Peyer's patch (tissue), 4 donors: ENCODE results near the gene NUDT16L1. TPM values are rescaled to one million over a fixed set of nuclear protein-coding genes. Genes with fewer than 3 reads are reported as not detected.

Experiments used
- DNase-seq, 3 donors: peaks; one replicate each; pipeline ENCODE4 v3.0.0-alpha.2; 2017 to 2019
- H3K27ac ChIP-seq, 4 donors: fragments of 200-600 bp; sonication (generic); one replicate each; pipeline ENCODE4 v1.5.1; 2016 to 2019
- H3K27me3 ChIP-seq, 2 donors: fragments of 200-600 bp; sonication (generic); one replicate each; pipeline ENCODE4 v1.5.1; 2019
- H3K36me3 ChIP-seq, 3 donors: fragments of 200-600 bp; sonication (generic); one replicate each; pipeline ENCODE4 v1.5.1; 2016 to 2019
- H3K4me1 ChIP-seq, 4 donors: fragments of 200-600 bp; sonication (generic); one replicate each; pipeline ENCODE4 v1.5.1; 2016 to 2019
- H3K4me3 ChIP-seq, 4 donors: fragments of 200-600 bp; sonication (generic); 1 replicate in 3 of 4; 2 replicates in 1 of 4; pipeline ENCODE4 v1.5.1; 2016 to 2019; ENCODE audit warnings: mild to moderate bottlenecking in 1 of 4
- H3K9me3 ChIP-seq, 4 donors: fragments of 200-600 bp; sonication (generic); one replicate each; pipeline ENCODE4 v1.5.1; 2016 to 2019; ENCODE audit warnings: mild to moderate bottlenecking in 1 of 4
- POLR2A ChIP-seq, 2 donors: fragments of 450-650 bp; IDR thresholded peaks; one replicate each; pipeline ENCODE4 v1.5.1; 2017; ENCODE audit warnings: antibody characterized with exemption in 2 of 2, mild to moderate bottlenecking in 2 of 2, moderate library complexity in 2 of 2
- total RNA-seq, 4 donors: library from RNA; depleted of rRNA; stranded (reverse); fragments of >200 nt; gene quantifications; one replicate each; pipeline ENCODE4 v1.1.0, GENCODE V29; 2016
- TF ChIP-seq, protein P1 (sequence below), 6 experiments: fragments of 450-650 bp in 4 of 6; fragments of 200-600 bp in 2 of 6; sonication (generic) in 1 of 6; IDR thresholded peaks; one replicate each; pipeline ENCODE4 v1.5.1; 2017 to 2019; ENCODE audit warnings: antibody characterized with exemption in 6 of 6, mild to moderate bottlenecking in 3 of 6, moderate library complexity in 1 of 6

NUDT16L1 gene
- total RNA-seq, 4 donors from 2014 or later = 19.0 to 53.6 (median 40.1) TPM

DNA sequence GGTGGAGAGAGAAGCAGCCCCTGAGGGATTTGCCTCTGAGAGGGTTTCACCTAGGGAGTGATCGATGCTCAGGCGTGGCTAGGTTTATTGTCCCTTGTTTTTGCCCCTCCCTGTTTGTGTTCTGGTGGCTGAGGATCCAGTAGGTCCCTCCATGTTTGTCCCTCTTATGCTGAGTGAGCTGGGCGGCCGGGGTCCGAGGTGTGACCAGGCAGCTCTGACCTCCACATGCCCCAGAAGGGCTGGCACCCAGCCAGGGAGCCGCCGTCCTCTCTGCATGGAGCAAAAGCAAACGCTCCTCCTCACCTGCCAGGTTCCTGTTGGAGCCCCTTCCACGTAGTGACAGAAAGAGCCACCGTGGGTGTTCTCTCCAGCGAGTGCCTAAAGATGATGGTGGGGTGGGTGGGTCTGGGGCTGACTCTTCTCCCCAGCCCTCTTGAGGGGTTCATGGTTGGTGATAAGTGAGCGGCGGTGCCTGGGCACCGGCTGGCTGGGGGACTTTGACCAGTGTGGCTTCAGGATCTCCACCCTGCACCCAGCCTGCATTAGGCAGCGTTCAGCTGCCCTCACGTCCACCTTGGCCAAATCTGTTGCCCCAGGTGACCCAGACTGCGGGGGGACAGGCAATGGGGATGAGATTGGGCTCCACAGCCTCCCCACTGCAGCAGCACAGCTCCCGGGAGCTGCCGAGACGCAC lies 14.1 kb upstream of the NUDT16L1 start:
- TF ChIP-seq, protein P1, sequence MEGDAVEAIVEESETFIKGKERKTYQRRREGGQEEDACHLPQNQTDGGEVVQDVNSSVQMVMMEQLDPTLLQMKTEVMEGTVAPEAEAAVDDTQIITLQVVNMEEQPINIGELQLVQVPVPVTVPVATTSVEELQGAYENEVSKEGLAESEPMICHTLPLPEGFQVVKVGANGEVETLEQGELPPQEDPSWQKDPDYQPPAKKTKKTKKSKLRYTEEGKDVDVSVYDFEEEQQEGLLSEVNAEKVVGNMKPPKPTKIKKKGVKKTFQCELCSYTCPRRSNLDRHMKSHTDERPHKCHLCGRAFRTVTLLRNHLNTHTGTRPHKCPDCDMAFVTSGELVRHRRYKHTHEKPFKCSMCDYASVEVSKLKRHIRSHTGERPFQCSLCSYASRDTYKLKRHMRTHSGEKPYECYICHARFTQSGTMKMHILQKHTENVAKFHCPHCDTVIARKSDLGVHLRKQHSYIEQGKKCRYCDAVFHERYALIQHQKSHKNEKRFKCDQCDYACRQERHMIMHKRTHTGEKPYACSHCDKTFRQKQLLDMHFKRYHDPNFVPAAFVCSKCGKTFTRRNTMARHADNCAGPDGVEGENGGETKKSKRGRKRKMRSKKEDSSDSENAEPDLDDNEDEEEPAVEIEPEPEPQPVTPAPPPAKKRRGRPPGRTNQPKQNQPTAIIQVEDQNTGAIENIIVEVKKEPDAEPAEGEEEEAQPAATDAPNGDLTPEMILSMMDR (IDR thresholded peaks at IDR 0.05) = no peak
- TF ChIP-seq POLR2A (IDR thresholded peaks at IDR 0.05) = no peak
- peak overlapping the region in 3 of 4 donors; percentile 79 to 99 (median 90) for H3K27ac ChIP-seq
- H3K4me3 ChIP-seq = peak overlapping the region in 3 of 4 donors; percentile 15 to 46 (median 44)
- no peaks in the 10 kb centered on the region for H3K27me3 ChIP-seq
- H3K9me3 ChIP-seq = no peaks in the 10 kb centered on the region
- DNase-seq = peak in 2 of 3 donors; percentile 79 to 85
- H3K36me3 ChIP-seq = peaks cover 0 to 40% (median 0%) of the 10 kb centered on the region in 3 donors
- peaks cover 6 to 35% (median 12%) of the 10 kb centered on the region in 4 donors for H3K4me1 ChIP-seq

DNA sequence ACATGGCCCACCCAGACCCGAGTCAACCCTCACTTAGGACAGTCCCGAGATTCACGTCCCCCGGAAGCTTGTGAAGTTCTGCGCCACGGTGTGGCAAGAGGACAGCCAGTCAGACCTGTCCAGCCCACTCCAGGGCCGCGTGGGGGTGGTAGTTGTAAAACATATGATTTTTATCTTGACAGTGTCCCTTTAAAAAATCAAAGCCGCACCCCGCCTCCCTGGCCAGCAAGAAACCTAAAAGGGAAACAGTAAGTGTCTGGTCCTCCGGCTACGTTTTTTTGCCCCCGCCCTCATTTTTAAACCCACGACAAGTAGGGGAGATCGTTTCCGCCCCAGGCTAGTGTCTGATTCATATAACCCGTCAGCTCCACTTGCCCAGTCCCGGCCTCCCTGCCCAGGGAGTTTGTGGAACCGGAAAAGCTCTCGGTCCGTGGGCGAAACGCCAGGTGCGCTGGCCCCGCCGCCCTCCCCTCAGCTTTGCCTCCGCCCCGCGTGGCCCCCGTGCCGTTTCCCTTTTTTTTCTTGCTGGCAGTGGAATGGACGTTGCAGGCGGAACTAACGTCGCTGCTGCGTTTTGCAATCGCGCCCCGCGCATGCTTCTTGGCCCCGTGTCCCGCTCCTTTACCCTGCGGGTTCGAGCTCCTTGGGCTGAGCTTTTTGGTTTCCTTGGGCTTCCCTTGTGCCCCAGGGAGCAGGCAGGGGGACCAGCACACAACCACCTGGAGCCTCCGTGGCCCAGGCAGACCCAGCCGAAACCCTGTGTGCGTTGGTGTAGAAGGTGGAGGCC lies 13.3 kb upstream of the NUDT16L1 start:
- peaks cover 0 to 48% (median 0%) of the 10 kb centered on the region in 3 donors for H3K36me3 ChIP-seq
- no peaks in the 10 kb centered on the region for H3K27me3 ChIP-seq
- peak overlapping the region in 3 of 4 donors; percentile 15 to 46 (median 44) for H3K4me3 ChIP-seq
- TF ChIP-seq, protein P1 (IDR thresholded peaks at IDR 0.05) = no peak
- peak in 1 of 2 donors; percentile 4 for TF ChIP-seq POLR2A (IDR thresholded peaks at IDR 0.05)
- peak in 2 of 3 donors; percentile 81 to 83 for DNase-seq
- H3K4me1 ChIP-seq = peaks cover 6 to 35% (median 12%) of the 10 kb centered on the region in 4 donors
- peak overlapping the region in 3 of 4 donors; percentile 79 to 99 (median 90) for H3K27ac ChIP-seq
- no peaks in the 10 kb centered on the region for H3K9me3 ChIP-seq

DNA sequence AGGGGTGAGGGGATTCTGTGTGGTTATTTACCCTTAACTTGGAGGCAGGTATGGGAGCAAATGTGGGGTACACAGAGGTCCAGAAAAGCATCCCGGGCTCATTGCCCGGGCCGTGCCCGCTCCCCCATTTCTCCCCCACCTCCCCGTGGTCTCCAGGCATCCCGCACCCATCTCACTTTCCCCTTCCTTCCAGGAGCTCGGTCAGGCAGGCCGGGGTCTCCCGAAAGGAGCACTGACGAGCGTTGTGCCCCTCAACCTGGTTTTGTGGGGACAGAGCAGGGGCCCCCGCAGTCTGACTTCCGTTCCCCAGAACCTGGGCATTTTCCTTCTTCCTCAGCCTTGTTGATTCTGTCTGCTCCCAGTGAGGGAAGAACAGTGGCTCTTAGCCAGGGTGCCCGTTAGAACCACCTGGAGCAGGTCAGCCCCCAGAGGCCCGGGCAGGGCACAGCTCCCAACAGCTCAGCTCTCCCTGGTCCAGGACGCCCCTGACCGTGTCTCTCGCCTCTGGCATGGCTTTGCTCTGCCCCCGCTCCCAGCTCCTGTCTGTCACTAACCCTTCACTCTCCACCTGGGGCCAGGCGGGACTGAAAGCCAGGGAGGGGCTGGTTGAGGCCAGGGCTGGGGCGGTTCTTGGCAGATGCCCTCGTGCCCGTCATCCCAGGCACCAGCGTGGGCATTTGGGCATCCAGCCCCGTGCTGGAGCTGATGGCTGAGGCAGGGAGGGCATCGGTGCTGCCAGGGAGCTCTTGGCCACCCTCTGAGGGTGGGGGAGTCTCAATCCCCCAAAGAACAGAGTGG lies 12.5 kb upstream of the NUDT16L1 start:
- no peaks in the 10 kb centered on the region for H3K27me3 ChIP-seq
- H3K36me3 ChIP-seq = peaks cover 0 to 50% (median 0%) of the 10 kb centered on the region in 3 donors
- DNase-seq = peak in 1 of 3 donors; percentile 53
- H3K4me3 ChIP-seq = peak overlapping the region in 3 of 4 donors; percentile 15 to 46 (median 44)
- H3K27ac ChIP-seq = peak overlapping the region in 3 of 4 donors; percentile 79 to 99 (median 90)
- H3K9me3 ChIP-seq = no peaks in the 10 kb centered on the region
- no peak for TF ChIP-seq POLR2A (IDR thresholded peaks at IDR 0.05)
- TF ChIP-seq, protein P1 (IDR thresholded peaks at IDR 0.05) = no peak
- H3K4me1 ChIP-seq = peaks cover 5 to 32% (median 10%) of the 10 kb centered on the region in 4 donors

DNA sequence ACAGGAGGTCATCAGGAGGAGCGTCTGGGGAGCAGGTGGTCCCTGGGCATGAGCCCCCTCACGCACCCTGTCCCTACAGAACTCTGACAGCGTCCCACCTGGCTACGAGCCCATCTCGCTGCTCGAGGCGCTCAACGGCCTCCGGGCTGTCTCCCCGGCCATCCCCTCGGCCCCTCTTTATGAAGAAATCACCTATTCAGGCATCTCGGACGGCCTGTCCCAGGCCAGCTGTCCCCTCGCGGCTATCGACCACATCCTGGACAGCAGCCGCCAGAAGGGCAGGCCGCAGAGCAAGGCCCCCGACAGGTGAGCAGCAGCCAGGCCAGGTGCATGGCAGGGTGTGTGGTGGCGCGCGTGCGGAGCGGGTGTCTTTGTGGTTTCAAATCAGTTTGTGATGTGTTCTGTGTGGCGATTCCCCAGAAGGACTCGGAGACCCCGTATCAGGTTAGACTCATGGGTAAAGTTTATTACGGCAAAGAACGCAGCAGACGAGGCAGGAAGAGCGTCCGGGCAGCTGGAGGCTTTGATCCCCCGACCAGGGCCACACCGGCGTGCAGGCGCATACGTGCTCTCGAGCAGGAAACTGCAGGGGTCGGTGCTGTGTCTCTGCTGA lies 11.8 kb upstream of the NUDT16L1 start:
- H3K9me3 ChIP-seq = no peaks in the 10 kb centered on the region
- H3K27me3 ChIP-seq = no peaks in the 10 kb centered on the region
- peaks cover 0 to 29% (median 7%) of the 10 kb centered on the region in 4 donors for H3K4me1 ChIP-seq
- TF ChIP-seq, protein P1 (IDR thresholded peaks at IDR 0.05) = no peak
- TF ChIP-seq POLR2A (IDR thresholded peaks at IDR 0.05) = no peak
- peak in 1 of 3 donors; percentile 45 for DNase-seq
- H3K27ac ChIP-seq = peak overlapping the region in 1 of 4 donors; percentile 99
- no peak overlapping the region for H3K4me3 ChIP-seq
- H3K36me3 ChIP-seq = peaks cover 0 to 55% (median 0%) of the 10 kb centered on the region in 3 donors
